MM.1S (cell line): ENCODE results near the gene UQCC5.

Source experiments
- DNase-seq: peaks from one replicate; pipeline ENCODE4 v3.0.0-alpha.2; 2015
- H2AFZ ChIP-seq: fragments of 300-600 bp; sonication (generic); 2 replicates; pipeline ENCODE4 v1.6.0; 2016; ENCODE audit warnings: antibody characterized with exemption, low read length
- H3F3A ChIP-seq: fragments of 300-600 bp; sonication (generic); 2 replicates; pipeline ENCODE4 v1.6.1; 2016; ENCODE audit warnings: mild to moderate bottlenecking, antibody characterized with exemption, low read length, moderate library complexity, mixed read lengths; ENCODE audit not compliant: insufficient read depth
- H3K27ac ChIP-seq: fragments of 300-600 bp; sonication (generic); 2 replicates; pipeline ENCODE4 v1.5.1; 2016; ENCODE audit warnings: mild to moderate bottlenecking, low read length
- H3K27me3 ChIP-seq: fragments of 300-600 bp; sonication (generic); replicated peaks from 2 replicates; pipeline ENCODE4 v1.6.0; 2016; ENCODE audit warnings: low read length; ENCODE audit not compliant: insufficient read depth
- H3K36me3 ChIP-seq: fragments of 300-600 bp; sonication (generic); replicated peaks from 2 replicates; pipeline ENCODE4 v1.6.1; 2016; ENCODE audit warnings: mild to moderate bottlenecking, low read length, mixed read lengths; ENCODE audit not compliant: insufficient read depth
- H3K4me1 ChIP-seq: fragments of 300-600 bp; sonication (generic); 2 replicates; pipeline ENCODE4 v1.6.1; 2016; ENCODE audit warnings: low read length, mixed read lengths
- H3K4me2 ChIP-seq: fragments of 300-600 bp; sonication (generic); 2 replicates; pipeline ENCODE4 v1.6.0; 2016; ENCODE audit warnings: low read depth, low read length
- H3K4me3 ChIP-seq: fragments of 300-600 bp; sonication (generic); 2 replicates; pipeline ENCODE4 v1.5.1; 2016; ENCODE audit warnings: low read length, mixed read lengths
- H3K79me2 ChIP-seq: fragments of 300-600 bp; sonication (generic); 2 replicates; pipeline ENCODE4 v1.6.1; 2016; ENCODE audit warnings: mixed run types, low read length, mixed read lengths
- H3K9ac ChIP-seq: fragments of 300-600 bp; sonication (generic); 2 replicates; pipeline ENCODE4 v1.6.1; 2016; ENCODE audit warnings: low read length, mixed read lengths
- H3K9me2 ChIP-seq: fragments of 300-600 bp; sonication (generic); replicated peaks from 2 replicates; pipeline ENCODE4 v1.6.1; 2016; ENCODE audit warnings: mild to moderate bottlenecking, low read length, mixed read lengths; ENCODE audit not compliant: insufficient read depth
- H3K9me3 ChIP-seq: fragments of 300-600 bp; sonication (generic); replicated peaks from 2 replicates; pipeline ENCODE4 v1.6.1; 2016; ENCODE audit warnings: mild to moderate bottlenecking, low read length, mixed read lengths; ENCODE audit not compliant: insufficient read depth
- H4K20me1 ChIP-seq: fragments of 300-600 bp; sonication (generic); 2 replicates; pipeline ENCODE4 v1.6.1; 2016; ENCODE audit warnings: mild to moderate bottlenecking, low read length, moderate library complexity, mixed read lengths; ENCODE audit not compliant: insufficient read depth
- EZH2 ChIP-seq: fragments of 300-600 bp; sonication (generic); optimal IDR thresholded peaks from 2 replicates; pipeline ENCODE3; 2017; ENCODE audit warnings: low read depth, mild to moderate bottlenecking, antibody characterized with exemption, low read length, mixed read lengths
- EZH2phosphoT487 ChIP-seq: fragments of 300-600 bp; sonication (generic); IDR thresholded peaks from 2 replicates; pipeline ENCODE4 v1.6.1; 2018; ENCODE audit warnings: antibody characterized with exemption, low read length
- TF ChIP-seq, protein P1 (sequence below): fragments of 300-600 bp; sonication (generic); IDR thresholded peaks from 2 replicates; pipeline ENCODE4 v1.5.1; 2016; ENCODE audit warnings: antibody characterized with exemption, low read length, mixed read lengths

The UQCC5 gene

DNA sequence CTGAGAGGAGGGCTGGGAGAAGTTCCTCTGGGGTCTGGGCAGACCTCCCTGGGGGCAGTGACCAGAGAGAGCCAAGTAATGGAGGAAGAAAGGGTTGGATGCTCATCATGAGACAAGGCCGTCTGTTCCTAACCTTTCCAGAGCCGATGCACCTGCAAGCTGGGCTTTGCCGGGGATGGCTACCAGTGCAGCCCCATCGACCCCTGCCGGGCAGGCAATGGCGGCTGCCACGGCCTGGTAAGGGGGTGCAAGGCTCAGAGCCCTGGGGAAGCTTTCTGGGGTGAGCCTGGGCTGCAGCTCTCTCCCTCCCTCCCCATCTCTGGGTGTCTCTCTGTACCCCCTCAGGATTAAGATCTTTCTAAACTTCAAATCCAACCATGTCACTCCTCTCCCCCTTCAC lies 24.9 kb upstream of the UQCC5 start:
- Histone ChIP-seq H4K20me1 (no peaks in the 10 kb centered on the region), H3K4me2 (no peak overlapping the region), H3K36me3 (no peaks in the 10 kb centered on the region), H3F3A (no peaks in the 10 kb centered on the region), H3K27me3 (peaks cover 38% of the 10 kb centered on the region), H3K27ac (no peak overlapping the region), H3K4me1 (no peaks in the 10 kb centered on the region), H2AFZ (no peak overlapping the region), H3K9me2 (no peaks in the 10 kb centered on the region), H3K9ac (no peak overlapping the region), H3K9me3 (no peaks in the 10 kb centered on the region), H3K4me3 (no peak overlapping the region), H3K79me2 (no peaks in the 10 kb centered on the region)
- TF ChIP-seq EZH2: no peak
- TF ChIP-seq EZH2phosphoT487: no peak
- TF ChIP-seq, protein P1, sequence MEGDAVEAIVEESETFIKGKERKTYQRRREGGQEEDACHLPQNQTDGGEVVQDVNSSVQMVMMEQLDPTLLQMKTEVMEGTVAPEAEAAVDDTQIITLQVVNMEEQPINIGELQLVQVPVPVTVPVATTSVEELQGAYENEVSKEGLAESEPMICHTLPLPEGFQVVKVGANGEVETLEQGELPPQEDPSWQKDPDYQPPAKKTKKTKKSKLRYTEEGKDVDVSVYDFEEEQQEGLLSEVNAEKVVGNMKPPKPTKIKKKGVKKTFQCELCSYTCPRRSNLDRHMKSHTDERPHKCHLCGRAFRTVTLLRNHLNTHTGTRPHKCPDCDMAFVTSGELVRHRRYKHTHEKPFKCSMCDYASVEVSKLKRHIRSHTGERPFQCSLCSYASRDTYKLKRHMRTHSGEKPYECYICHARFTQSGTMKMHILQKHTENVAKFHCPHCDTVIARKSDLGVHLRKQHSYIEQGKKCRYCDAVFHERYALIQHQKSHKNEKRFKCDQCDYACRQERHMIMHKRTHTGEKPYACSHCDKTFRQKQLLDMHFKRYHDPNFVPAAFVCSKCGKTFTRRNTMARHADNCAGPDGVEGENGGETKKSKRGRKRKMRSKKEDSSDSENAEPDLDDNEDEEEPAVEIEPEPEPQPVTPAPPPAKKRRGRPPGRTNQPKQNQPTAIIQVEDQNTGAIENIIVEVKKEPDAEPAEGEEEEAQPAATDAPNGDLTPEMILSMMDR: no peak
- DNase-seq: no peak

- Histone ChIP-seq H3K4me1 (no peaks in the 10 kb centered on the region), H3K4me2 (no peak overlapping the region), H3K4me3 (no peak overlapping the region), H3K9ac (no peak overlapping the region), H3K27ac (no peak overlapping the region), H3K36me3 (no peaks in the 10 kb centered on the region), H3F3A (no peaks in the 10 kb centered on the region), H3K79me2 (no peaks in the 10 kb centered on the region), H3K9me2 (no peaks in the 10 kb centered on the region), H3K9me3 (no peaks in the 10 kb centered on the region), H3K27me3 (peaks cover 39% of the 10 kb centered on the region), H4K20me1 (no peaks in the 10 kb centered on the region), H2AFZ (no peak overlapping the region)
- TF ChIP-seq EZH2phosphoT487 (no peak), EZH2 (no peak)
- TF ChIP-seq, protein P1: no peak
- DNase-seq: no peak
Observed at GRCh38 chr3:52512105-52512504, 24.3 kb upstream of the UQCC5 start.

- peak overlapping the region; percentile 12; the same call in 1 of the 2 replicates for H3K4me2 ChIP-seq
- H3K9me2 ChIP-seq: no peaks in the 10 kb centered on the region
- H3F3A ChIP-seq: no peaks in the 10 kb centered on the region
- TF ChIP-seq EZH2phosphoT487: no peak
- TF ChIP-seq, protein P1: no peak
- TF ChIP-seq EZH2: no peak
- H3K9ac ChIP-seq: no peak overlapping the region
- H3K79me2 ChIP-seq: no peaks in the 10 kb centered on the region
- H3K27me3 ChIP-seq: peaks cover 39% of the 10 kb centered on the region
- H3K4me1 ChIP-seq: no peaks in the 10 kb centered on the region
- H3K4me3 ChIP-seq: no peak overlapping the region
- no peaks in the 10 kb centered on the region for H4K20me1 ChIP-seq
- no peak overlapping the region for H3K27ac ChIP-seq
- no peaks in the 10 kb centered on the region for H3K36me3 ChIP-seq
- no peak for DNase-seq
- H3K9me3 ChIP-seq: no peaks in the 10 kb centered on the region
- H2AFZ ChIP-seq: peak overlapping the region; percentile 56; the same call in 1 of the 2 replicates
Observed at GRCh38 chr3:52512727-52513126, 23.7 kb upstream of the UQCC5 start.
